ENCODE measurements around the gene PRKCB.
"Not testable (repeated sequence)": the region's sequence is repeated elsewhere in the genome, so short reads cannot be mapped to it uniquely, and the experiment has no call there.

The PRKCB gene

GRCh38 chr16:23902748-23903414 lies 67.1 kb downstream of the PRKCB start:
- no peak for DNase-seq (ENCODE audit: low spot score)

DNA sequence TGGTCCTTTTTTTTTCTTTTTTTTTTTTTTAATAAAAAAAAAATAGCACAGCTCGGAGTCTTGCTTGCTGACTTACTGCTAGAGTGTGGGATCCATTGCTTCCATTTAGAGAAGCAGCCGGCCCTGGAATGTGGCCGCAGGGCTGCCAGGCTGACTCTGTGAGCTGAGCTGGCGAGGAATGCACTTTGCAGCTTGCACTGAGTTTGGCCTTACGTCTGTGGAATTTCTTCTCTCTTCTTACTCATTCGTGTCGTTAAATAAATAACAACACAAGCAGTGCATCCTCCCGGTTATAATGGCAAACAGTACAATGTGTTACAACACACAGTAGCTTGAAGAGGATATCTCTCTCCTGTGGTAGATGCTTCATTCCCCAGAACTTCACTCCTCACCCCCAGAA lies 69.2 kb downstream of the PRKCB start:
- no peak for DNase-seq (ENCODE audit: low spot score)

- DNase-seq (ENCODE audit: low spot score): no peak
Measured at GRCh38 chr16:23907457-23907902, 71.7 kb downstream of the PRKCB start.

DNA sequence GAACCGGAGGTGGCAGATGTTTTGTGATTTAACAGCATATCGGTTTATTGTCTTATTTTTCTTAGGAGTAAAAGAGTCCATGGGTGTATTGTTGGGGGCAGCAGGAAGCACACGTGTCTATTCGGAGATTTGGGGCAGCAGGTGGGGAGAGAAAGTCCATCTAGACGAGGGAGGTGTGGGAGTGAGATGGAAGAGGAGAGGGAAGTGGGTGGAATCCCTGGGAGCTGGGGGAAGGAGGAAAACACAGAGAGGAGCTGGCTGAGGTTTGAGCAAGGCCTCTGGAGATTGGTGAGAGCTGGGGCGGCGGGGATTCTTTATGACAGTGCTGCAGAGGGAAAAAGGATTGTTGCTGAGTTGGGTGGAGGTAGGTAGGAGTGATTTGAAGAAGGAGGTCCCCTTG lies 72.1 kb downstream of the PRKCB start:
- DNase-seq (ENCODE audit: low spot score): no peak

- no peak for DNase-seq (ENCODE audit: low spot score)
Measured at GRCh38 chr16:23908790-23909189, 73.0 kb downstream of the PRKCB start.

DNA sequence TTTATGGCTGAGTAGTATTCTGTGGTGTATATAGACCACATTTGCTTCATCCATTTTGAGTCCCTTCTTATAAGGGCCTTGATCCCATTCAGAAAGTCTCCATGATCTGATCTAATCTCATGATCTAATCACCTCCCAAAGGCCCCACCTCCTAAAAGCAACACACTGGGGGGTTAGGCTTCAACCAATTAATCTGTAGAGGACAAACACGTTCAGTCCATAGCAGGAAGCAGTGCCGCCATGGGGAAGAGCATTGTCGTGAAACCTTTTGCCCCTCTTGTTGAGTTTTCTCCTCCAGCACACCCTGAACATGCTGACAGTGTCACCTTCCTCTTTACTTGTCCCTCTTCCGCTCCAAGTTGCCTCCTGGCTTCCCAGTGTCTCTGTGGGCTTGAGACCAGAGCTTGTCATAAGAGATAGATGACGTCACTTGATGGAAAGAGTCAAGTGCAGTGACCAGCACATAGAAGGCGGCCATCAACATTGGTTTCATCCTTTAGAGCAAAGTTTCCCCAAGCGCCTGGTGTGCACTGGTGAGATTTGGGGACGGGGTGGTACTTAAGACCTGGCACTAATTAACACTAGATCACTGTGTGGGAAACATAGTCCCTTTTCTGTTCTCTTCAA lies 74.1 kb downstream of the PRKCB start:
- no peak for DNase-seq (ENCODE audit: low spot score)

- DNase-seq (ENCODE audit: low spot score): no peak
Measured at GRCh38 chr16:23914946-23915530, 79.3 kb downstream of the PRKCB start.

DNA sequence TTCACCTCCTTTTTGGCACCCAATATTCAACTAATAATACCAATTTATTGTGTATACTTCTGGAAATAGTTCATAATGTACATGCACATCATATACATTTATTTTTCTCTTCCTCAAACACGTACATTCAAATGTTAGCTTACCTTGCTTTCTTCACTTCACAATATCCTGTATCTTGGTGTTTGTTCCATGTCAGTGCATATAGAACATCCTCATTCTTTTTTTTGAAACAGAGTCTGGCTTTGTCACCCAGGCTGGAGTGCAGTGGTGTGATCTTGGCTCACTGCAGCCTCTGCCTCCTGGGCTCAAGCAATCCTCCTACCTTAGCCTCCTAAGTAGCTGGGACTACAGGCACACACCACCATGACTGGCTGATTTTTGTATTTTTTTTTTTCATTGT lies 80.8 kb downstream of the PRKCB start:
- not testable (repeated sequence) for DNase-seq (ENCODE audit: low spot score)

DNA sequence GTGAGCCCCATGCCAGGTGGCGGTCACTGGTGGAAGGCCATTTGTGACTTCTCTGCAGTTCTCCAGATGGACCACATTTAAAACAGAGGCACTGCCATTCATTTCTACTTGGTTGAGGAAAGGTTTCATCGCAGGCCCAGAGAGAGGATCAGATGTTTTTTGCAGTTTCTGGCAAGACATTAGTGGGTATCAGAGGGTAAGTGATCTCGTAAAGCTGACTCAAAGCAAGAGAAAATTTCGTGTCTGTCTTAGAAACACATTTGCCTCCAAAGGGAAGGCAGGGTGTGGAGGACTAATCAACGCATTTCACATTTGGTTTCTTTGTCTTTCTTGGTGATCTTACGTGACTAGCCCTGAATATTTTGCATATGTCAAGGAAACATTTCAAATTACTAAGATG lies 81.8 kb downstream of the PRKCB start:
- DNase-seq (ENCODE audit: low spot score): no peak

DNA sequence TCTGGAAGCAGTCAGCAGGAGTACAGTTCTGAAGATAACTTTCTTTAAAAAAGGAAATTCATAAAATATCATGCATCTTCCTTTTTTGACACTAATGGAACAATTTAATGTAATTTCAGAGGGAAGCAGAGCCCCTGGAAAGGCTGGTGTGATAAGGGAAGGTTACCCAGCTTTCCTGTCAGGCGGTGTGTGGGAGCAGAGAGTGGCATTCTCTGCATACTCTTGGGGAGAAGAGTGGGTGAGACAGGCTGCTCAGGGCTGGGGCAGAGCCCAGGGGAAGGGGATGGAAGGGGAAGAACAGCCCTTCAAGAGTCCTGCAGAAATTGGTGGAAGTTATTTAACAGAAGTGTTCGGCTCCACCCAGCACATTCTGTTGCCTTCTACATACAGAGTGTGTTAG lies 84.7 kb downstream of the PRKCB start:
- no peak for DNase-seq (ENCODE audit: low spot score)

- DNase-seq (ENCODE audit: low spot score): no peak
Measured at GRCh38 chr16:23920899-23921298, 85.1 kb downstream of the PRKCB start.

DNA sequence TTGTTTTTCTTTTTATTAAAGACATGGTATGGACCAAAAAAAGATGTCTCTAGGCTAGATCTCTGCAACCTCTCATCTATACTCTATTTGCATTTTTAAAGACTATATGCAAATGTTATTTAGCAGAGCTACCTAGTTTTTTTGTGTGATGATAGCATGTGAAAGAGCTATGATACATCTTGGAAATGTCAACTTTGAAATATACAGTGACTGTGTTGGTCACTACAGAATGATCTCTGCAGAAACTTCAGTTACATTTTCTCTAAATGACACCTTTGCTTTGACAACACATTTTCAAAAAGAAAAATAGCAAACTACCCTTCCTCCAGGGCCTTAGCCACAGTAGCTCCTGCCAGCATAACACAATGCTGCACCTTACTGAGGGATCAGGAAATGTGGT lies 86.6 kb downstream of the PRKCB start:
- DNase-seq (ENCODE audit: low spot score): no peak

DNA sequence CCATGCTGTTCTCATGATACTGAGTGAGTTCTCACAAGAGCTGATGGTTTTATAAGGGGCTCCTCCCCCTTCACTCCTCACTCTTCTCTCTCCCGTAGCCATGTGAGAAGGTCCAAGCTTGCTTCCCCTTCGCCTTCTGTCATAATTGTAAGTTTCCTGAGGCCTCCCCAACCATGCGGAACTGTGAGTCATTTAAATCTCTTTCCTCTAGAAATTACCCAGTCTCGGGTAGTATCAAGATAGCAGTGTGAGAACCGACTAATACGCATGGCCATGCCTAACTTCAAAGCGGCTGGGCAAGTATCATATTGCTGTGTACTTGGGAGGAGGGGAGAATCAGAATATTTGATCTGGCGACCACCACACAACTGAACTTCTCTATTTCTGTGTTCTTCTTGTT lies 88.3 kb downstream of the PRKCB start:
- no peak for DNase-seq (ENCODE audit: low spot score)

DNA sequence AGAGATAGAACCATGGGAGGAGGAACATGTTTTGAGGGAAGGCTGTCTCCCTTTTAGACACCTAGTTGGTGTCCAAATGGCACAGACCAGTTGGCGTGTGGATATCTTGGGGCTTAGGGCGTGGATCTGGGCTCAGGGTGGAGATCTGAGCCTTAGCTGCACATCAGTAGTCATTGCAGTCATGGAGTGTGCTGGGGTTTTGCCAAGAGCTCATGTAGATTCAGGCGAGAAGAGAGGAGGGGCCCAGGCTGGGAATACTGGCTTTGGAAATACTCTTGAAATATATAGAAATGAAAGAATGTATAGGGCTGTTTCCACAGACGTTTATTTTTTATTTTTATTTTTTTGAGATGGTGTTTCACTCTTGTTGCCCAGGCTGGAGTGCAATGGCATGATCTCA lies 92.0 kb downstream of the PRKCB start:
- no peak for DNase-seq (ENCODE audit: low spot score)

- no peak for DNase-seq (ENCODE audit: low spot score)
Measured at GRCh38 chr16:23929237-23929636, 93.5 kb downstream of the PRKCB start.

GRCh38 chr16:23929856-23930255 lies 94.1 kb downstream of the PRKCB start:
- DNase-seq (ENCODE audit: low spot score): no peak

GRCh38 chr16:23930791-23931190 lies 95.0 kb downstream of the PRKCB start:
- no peak for DNase-seq (ENCODE audit: low spot score)

- no peak for DNase-seq (ENCODE audit: low spot score)
Measured at GRCh38 chr16:23931199-23931598, 95.4 kb downstream of the PRKCB start.

DNA sequence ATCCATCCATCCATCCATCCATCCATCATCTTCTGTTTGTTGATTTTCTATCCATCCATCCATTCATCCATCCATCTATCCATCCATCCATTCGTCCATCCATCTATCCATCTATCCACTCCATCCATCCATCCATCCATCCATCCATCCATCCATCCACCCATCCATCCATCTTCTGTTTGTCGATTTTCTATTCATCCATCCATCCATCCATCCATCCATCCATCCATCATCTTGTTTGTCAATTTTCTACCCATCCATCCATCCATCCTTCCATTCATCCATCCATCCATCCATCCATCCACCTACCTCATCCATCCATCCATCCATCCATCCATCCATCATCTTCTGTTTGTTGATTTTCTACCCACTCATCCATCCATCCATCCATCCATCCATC lies 97.9 kb downstream of the PRKCB start:
- DNase-seq (ENCODE audit: low spot score): not testable (repeated sequence)

DNA sequence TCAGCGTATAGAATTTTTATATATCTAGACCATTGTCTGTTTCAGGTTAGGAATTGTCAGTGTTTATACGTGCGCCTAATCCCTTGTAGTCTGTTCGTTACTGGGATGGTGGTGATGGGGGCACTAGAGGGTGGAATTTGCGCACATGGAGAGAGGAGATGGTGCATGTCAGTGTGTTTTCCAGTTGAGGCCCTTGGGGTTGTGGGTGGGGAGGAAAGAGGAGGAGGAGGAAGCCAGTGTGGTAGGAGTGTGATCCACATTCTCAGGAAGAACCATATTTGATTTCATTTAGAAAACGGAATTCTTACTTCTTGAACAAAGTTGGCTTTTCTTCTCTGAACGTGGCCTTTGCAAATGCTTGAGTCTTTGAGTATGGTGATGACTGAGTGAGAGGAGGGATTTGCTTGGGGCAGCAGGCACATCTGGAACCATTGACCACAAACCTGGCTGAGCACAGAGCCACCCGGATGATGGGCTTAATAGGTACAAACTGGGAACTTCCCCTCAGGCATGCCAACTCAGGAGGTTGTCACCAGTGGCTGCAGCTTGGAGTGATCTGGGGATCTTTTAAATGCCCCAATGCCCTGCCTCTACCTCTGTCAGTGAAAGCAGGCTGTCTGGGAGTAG lies 98.9 kb downstream of the PRKCB start:
- DNase-seq (ENCODE audit: low spot score): no peak

- no peak for DNase-seq (ENCODE audit: low spot score)
Measured at GRCh38 chr16:23940111-23940510, 104.3 kb downstream of the PRKCB start.

DNA sequence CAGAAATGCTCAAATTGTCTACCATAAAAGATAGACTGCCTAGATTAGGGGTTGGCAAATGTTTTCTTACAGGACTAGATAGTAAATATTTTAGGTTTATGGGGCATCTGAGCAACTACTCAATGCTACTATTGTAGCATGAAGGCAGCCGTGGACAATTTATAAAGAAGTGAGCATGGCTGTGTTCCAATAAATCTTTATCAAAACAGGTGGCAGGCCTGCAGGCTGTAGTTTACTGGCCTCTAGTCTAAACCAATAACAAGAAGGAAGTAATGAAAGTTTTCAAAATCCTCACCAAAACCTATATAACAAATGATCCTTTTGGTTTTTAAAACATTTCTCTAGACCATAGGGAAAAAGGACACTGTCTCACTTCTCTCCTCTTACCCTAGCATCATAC lies 105.2 kb downstream of the PRKCB start:
- DNase-seq (ENCODE audit: low spot score): no peak

DNA sequence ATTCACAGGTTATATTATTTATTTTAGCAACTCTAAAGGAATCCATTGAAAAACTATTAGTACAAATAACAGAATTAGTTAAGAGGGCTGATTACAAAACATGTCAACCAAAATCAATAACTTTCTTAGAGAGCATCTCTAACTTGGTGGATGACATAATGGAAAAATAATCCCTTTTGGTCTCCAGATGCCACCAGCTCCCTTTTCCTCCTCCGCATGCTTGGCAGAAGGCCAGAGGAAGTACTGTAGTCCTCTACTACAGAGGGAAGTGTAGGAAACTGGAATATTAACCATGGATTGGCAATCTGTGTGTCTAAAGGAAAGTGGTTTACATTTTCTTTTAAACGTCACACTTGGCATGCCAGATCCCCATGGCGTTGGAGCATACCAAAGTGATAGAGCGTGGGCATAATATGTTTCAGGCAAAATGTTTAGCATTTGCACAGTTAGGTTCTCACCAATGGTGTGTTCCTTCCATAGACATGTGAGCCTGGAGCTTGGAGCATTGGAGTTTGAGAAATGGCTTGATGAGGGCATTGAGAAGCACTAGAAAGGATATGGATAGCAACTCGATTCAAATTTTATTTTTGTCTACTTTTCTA lies 106.3 kb downstream of the PRKCB start:
- no peak for DNase-seq (ENCODE audit: low spot score)

All from COLO829 (cell line).